ENCODE results near the gene ASB9. TPM values are rescaled to one million over a fixed set of nuclear protein-coding genes. Genes with fewer than 3 reads are reported as not detected.
"Not testable (repeated sequence)": the region's sequence is repeated elsewhere in the genome, so short reads cannot be mapped to it uniquely, and the experiment has no call there.

ASB9 gene
- total and polyA plus RNA-seq, 7 donors: 0.12 to 1.3 (median 0.60) TPM; not detected in 1

GRCh38 chrX:15203694-15204093 lies 66.2 kb downstream of the ASB9 start:
- Histone ChIP-seq H3K4me1 (no peaks in the 10 kb centered on the region), H3K4me3 (no peak overlapping the region), H3K27me3 (ENCODE audit: insufficient read depth in 3 of 3, low read length in 2 of 3) (no peaks in the 10 kb centered on the region), H3K27ac (no peak overlapping the region), H3K9me3 (no peaks in the 10 kb centered on the region), H3K36me3 (ENCODE audit: insufficient read depth in 1 of 2, low read depth in 1 of 2) (no peaks in the 10 kb centered on the region)
- ATAC-seq: no peak
- 90 to 100% (median 91%) methylated on average over 2 of the region's 2 CpGs for WGBS, 3 donors
- intact Hi-C loops (cut with DNase I): no loop called here
- TF ChIP-seq CTCF (IDR thresholded peaks at IDR 0.05): no peak
- no peak for DNase-seq

- Histone ChIP-seq H3K4me3 (no peak overlapping the region), H3K36me3 (ENCODE audit: insufficient read depth in 1 of 2, low read depth in 1 of 2) (no peaks in the 10 kb centered on the region), H3K4me1 (no peaks in the 10 kb centered on the region), H3K27ac (no peak overlapping the region), H3K27me3 (ENCODE audit: insufficient read depth in 3 of 3, low read length in 2 of 3) (no peaks in the 10 kb centered on the region), H3K9me3 (no peaks in the 10 kb centered on the region)
- no peak for DNase-seq
- intact Hi-C loops (cut with DNase I): no loop called here
- ATAC-seq: no peak
- no peak for TF ChIP-seq CTCF (IDR thresholded peaks at IDR 0.05)
- 79 to 89% (median 80%) methylated on average over 2 of the region's 2 CpGs for WGBS, 3 donors
Observed at GRCh38 chrX:15202454-15203177, 67.3 kb downstream of the ASB9 start.

GRCh38 chrX:15200871-15201270 lies 69.0 kb downstream of the ASB9 start:
- Histone ChIP-seq H3K9me3 (no peaks in the 10 kb centered on the region), H3K36me3 (ENCODE audit: insufficient read depth in 1 of 2, low read depth in 1 of 2) (no peaks in the 10 kb centered on the region), H3K4me1 (no peaks in the 10 kb centered on the region), H3K4me3 (no peak overlapping the region), H3K27ac (no peak overlapping the region), H3K27me3 (ENCODE audit: insufficient read depth in 3 of 3, low read length in 2 of 3) (peaks cover 0 to 5% (median 0%) of the 10 kb centered on the region in 3 donors)
- intact Hi-C loops (cut with DNase I): no loop called here
- DNase-seq (no peak), ATAC-seq (no peak)
- 50 to 69% (median 66%) methylated on average over 2 of the region's 2 CpGs for WGBS, 3 donors
- TF ChIP-seq CTCF (IDR thresholded peaks at IDR 0.05): no peak

DNA sequence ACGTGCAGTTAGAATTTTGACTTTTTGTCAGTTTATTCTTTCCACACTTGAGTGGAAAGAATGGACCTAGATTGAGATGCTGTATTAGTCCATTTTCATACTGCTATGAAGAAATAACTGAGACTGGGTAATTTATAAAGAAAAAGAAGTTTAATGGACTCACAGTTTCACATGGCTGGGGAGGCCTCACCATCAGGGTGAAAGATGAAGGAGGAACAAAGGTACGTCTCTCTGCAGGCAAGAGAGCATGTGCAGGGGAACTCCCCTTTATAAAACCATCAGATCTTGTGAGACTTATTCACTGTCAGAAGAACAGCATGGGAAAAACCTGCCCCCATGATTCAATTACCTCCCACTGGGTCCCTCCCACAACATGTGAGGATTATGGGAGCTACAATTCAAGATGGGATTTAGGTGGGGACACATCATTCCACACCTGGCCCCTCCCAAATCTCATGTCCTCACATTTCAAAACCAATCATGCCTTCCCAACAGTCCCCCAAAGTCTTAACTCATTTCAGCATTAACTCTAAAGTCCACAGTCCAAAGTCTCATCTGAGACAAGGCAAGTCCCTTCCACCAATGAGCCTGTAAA lies 71.2 kb downstream of the ASB9 start:
- intact Hi-C loops (cut with DNase I); ATAC-seq: not testable (repeated sequence)

GRCh38 chrX:15194146-15194545 lies 75.7 kb downstream of the ASB9 start:
- H3K36me3 ChIP-seq (ENCODE audit: insufficient read depth in 1 of 2, low read depth in 1 of 2): no peaks in the 10 kb centered on the region
- DNase-seq (no peak), ATAC-seq (no peak)
- no peak for TF ChIP-seq CTCF (IDR thresholded peaks at IDR 0.05)
- H3K9me3 ChIP-seq: no peaks in the 10 kb centered on the region
- peaks cover 0 to 5% (median 0%) of the 10 kb centered on the region in 3 donors for H3K27me3 ChIP-seq (ENCODE audit: insufficient read depth in 3 of 3, low read length in 2 of 3)
- no peaks in the 10 kb centered on the region for H3K4me1 ChIP-seq
- H3K27ac ChIP-seq: no peak overlapping the region
- intact Hi-C loops (cut with DNase I): no loop called here
- no peak overlapping the region for H3K4me3 ChIP-seq
- WGBS, 3 donors: 50 to 59% (median 56%) methylated on average over 3 of the region's 3 CpGs

More for the DNA sequence above, 71.2 kb downstream of the ASB9 start:
- WGBS, 3 donors: 70 to 82% (median 79%) methylated on average over 2 of the region's 2 CpGs
- H3K36me3 ChIP-seq (ENCODE audit: insufficient read depth in 1 of 2, low read depth in 1 of 2); H3K9me3 ChIP-seq; H3K27ac ChIP-seq; H3K4me1 ChIP-seq; DNase-seq; H3K4me3 ChIP-seq; H3K27me3 ChIP-seq (ENCODE audit: insufficient read depth in 3 of 3, low read length in 2 of 3): not testable (repeated sequence)

Other genes starting within 250 kb of the ASB9 start
- 10 to 100 TPM; 26.9 to 53.4 (median 47.6) TPM for gene ASB11, start 45.6 kb upstream of the ASB9 start, total RNA-seq
- 10 to 100 TPM in 1 of 3 donors, 1 to 10 TPM in 2; 1.5 to 10.4 (median 6.5) TPM for gene ASB11, start 45.6 kb upstream of the ASB9 start, polyA plus RNA-seq
- gene PIGA, start 65.4 kb upstream of the ASB9 start, total RNA-seq: 1 to 10 TPM; 2.6 to 5.8 (median 3.6) TPM
- 1 to 10 TPM; 1.9 to 3.3 (median 2.7) TPM for gene PIGA, start 65.4 kb upstream of the ASB9 start, polyA plus RNA-seq
- 1 to 10 TPM; 4.1 to 8.4 (median 6.5) TPM for gene VEGFD, start 114.3 kb upstream of the ASB9 start, total RNA-seq
- 1 to 10 TPM; 1.2 to 8.4 (median 7.2) TPM for gene VEGFD, start 114.3 kb upstream of the ASB9 start, polyA plus RNA-seq
- 10 to 100 TPM in 2 of 4 donors, 1 to 10 TPM in 2; 9.6 to 14.9 (median 12.3) TPM for gene PIR, start 223.2 kb upstream of the ASB9 start, total RNA-seq
- 10 to 100 TPM; 11.0 to 25.1 (median 14.3) TPM for gene PIR, start 223.2 kb upstream of the ASB9 start, polyA plus RNA-seq
- 1 to 10 TPM in 1 of 4 donors, under 1 TPM in 3; 0.47 to 1.2 (median 0.65) TPM for gene BMX, start 230.7 kb upstream of the ASB9 start, total RNA-seq
- under 1 TPM; 0.39 to 0.91 (median 0.56) TPM for gene BMX, start 230.7 kb upstream of the ASB9 start, polyA plus RNA-seq